ENCODE measurements around the gene HTT. TPM values are rescaled to one million over a fixed set of nuclear protein-coding genes. Genes with fewer than 3 reads are reported as not detected.

The HTT gene
- total and polyA plus RNA-seq, 2 donors: 12.8 to 17.9 TPM

DNA sequence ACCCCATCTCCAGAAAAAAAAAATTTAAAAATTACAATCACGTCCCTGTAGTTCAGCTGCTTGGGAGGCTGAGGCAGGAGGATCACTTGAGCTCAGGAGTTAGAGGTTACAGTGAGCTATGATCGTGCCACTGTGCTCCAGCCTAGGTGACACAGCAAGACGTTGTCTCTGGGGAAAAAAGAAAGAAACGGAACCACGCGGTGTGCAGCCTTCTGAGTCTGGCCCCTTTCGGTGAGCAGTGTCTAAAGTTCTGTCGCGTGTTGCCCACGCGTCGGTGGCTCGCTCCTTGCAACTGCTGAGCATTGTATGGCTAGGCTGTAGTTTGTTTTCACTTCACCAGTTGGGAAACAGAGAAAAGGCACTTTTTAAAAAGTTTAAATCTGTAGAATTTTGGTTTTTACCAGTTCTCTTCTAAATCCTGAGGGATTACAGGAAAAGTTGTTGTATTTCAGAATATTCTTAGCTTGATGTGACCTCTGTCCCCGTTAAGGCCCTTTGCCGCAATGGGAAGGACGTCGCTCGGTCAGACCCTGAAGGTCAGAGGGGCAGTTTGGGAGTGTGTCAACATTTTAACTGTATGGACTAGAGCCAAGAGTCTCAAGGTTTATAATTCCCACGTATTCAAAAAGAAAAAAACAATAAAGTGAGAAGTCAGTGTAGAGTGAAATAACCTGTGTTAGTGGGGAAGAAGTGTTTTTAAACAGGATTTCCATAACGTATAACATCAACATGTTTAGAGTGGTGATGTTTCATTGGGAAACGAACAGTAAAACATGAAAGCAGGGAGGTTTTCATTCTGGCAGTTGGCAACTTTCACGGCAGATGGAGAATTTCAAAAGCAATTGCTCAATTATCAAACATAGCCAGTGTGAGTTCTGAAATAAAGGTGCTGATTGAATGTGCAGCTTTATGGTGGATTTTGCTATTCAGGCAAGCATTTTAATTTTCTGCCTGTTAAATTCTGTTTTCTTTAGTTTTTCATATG lies 128.6 kb downstream of the HTT start:
- peak overlapping the region; percentile 58 to 94 for H3K27ac ChIP-seq (ENCODE audit: low read depth in 1 of 2, low read length in 1 of 2)
- no peak overlapping the region for H3K4me3 ChIP-seq (ENCODE audit: low read length in 2 of 2)
- DNase-seq (ENCODE audit: low read depth in 6 of 9, low spot score in 9 of 9): peak in 2 of 9 donors; percentile 10 to 32
- H3K4me1 ChIP-seq (ENCODE audit: control insufficient read depth in 2 of 2, insufficient read depth in 2 of 2, low read length in 2 of 2): peaks cover 20 to 27% of the 10 kb centered on the region in 2 donors
- peaks cover 31 to 44% of the 10 kb centered on the region in 2 donors for H3K36me3 ChIP-seq (ENCODE audit: control insufficient read depth in 2 of 2, insufficient read depth in 2 of 2, low read length in 1 of 2)
- no peaks in the 10 kb centered on the region for H3K27me3 ChIP-seq (ENCODE audit: control insufficient read depth in 2 of 2, insufficient read depth in 1 of 2, low read length in 1 of 2)
- no peaks in the 10 kb centered on the region for H3K9me3 ChIP-seq (ENCODE audit: control insufficient read depth in 2 of 2, insufficient read depth in 1 of 2, low read length in 1 of 2)
- WGBS: 78% methylated on average over 22 of the region's 22 CpGs

GRCh38 chr4:3203971-3204431 lies 129.5 kb downstream of the HTT start:
- H3K4me3 ChIP-seq (ENCODE audit: low read length in 2 of 2): no peak overlapping the region
- no peaks in the 10 kb centered on the region for H3K9me3 ChIP-seq (ENCODE audit: control insufficient read depth in 2 of 2, insufficient read depth in 1 of 2, low read length in 1 of 2)
- peaks cover 20 to 27% of the 10 kb centered on the region in 2 donors for H3K4me1 ChIP-seq (ENCODE audit: control insufficient read depth in 2 of 2, insufficient read depth in 2 of 2, low read length in 2 of 2)
- peaks cover 36 to 47% of the 10 kb centered on the region in 2 donors for H3K36me3 ChIP-seq (ENCODE audit: control insufficient read depth in 2 of 2, insufficient read depth in 2 of 2, low read length in 1 of 2)
- WGBS: 97% methylated on average over 8 of the region's 8 CpGs
- DNase-seq (ENCODE audit: low read depth in 6 of 9, low spot score in 9 of 9): no peak
- H3K27ac ChIP-seq (ENCODE audit: low read depth in 1 of 2, low read length in 1 of 2): no peak overlapping the region
- H3K27me3 ChIP-seq (ENCODE audit: control insufficient read depth in 2 of 2, insufficient read depth in 1 of 2, low read length in 1 of 2): no peaks in the 10 kb centered on the region

- Histone ChIP-seq H3K27me3 (ENCODE audit: control insufficient read depth in 2 of 2, insufficient read depth in 1 of 2, low read length in 1 of 2) (no peaks in the 10 kb centered on the region), H3K36me3 (ENCODE audit: control insufficient read depth in 2 of 2, insufficient read depth in 2 of 2, low read length in 1 of 2) (peaks cover 41 to 48% of the 10 kb centered on the region in 2 donors), H3K4me3 (ENCODE audit: low read length in 2 of 2) (no peak overlapping the region), H3K4me1 (ENCODE audit: control insufficient read depth in 2 of 2, insufficient read depth in 2 of 2, low read length in 2 of 2) (peaks cover 18 to 26% of the 10 kb centered on the region in 2 donors), H3K27ac (ENCODE audit: low read depth in 1 of 2, low read length in 1 of 2) (no peak overlapping the region), H3K9me3 (ENCODE audit: control insufficient read depth in 2 of 2, insufficient read depth in 1 of 2, low read length in 1 of 2) (no peaks in the 10 kb centered on the region)
- no peak for DNase-seq (ENCODE audit: low read depth in 6 of 9, low spot score in 9 of 9)
- 97% methylated on average over 11 of the region's 11 CpGs for WGBS
These were observed 131.5 kb downstream of the HTT start for GRCh38 chr4:3205995-3206394.

GRCh38 chr4:3206439-3207100 lies 132.1 kb downstream of the HTT start:
- H3K27ac ChIP-seq (ENCODE audit: low read depth in 1 of 2, low read length in 1 of 2): no peak overlapping the region

GRCh38 chr4:3207531-3208037 lies 133.1 kb downstream of the HTT start:
- no peaks in the 10 kb centered on the region for H3K9me3 ChIP-seq (ENCODE audit: control insufficient read depth in 2 of 2, insufficient read depth in 1 of 2, low read length in 1 of 2)
- peaks cover 4 to 10% of the 10 kb centered on the region in 2 donors for H3K4me1 ChIP-seq (ENCODE audit: control insufficient read depth in 2 of 2, insufficient read depth in 2 of 2, low read length in 2 of 2)
- H3K27ac ChIP-seq (ENCODE audit: low read depth in 1 of 2, low read length in 1 of 2): no peak overlapping the region
- no peak for DNase-seq (ENCODE audit: low read depth in 6 of 9, low spot score in 9 of 9)
- H3K36me3 ChIP-seq (ENCODE audit: control insufficient read depth in 2 of 2, insufficient read depth in 2 of 2, low read length in 1 of 2): peaks cover 46 to 55% of the 10 kb centered on the region in 2 donors
- no peak overlapping the region for H3K4me3 ChIP-seq (ENCODE audit: low read length in 2 of 2)
- WGBS: 99% methylated on average over 5 of the region's 5 CpGs
- H3K27me3 ChIP-seq (ENCODE audit: control insufficient read depth in 2 of 2, insufficient read depth in 1 of 2, low read length in 1 of 2): no peaks in the 10 kb centered on the region

More at GRCh38 chr4:3206439-3207100, 132.1 kb downstream of the HTT start:
- Histone ChIP-seq H3K36me3 (ENCODE audit: control insufficient read depth in 2 of 2, insufficient read depth in 2 of 2, low read length in 1 of 2) (peaks cover 38 to 45% of the 10 kb centered on the region in 2 donors), H3K9me3 (ENCODE audit: control insufficient read depth in 2 of 2, insufficient read depth in 1 of 2, low read length in 1 of 2) (no peaks in the 10 kb centered on the region), H3K27me3 (ENCODE audit: control insufficient read depth in 2 of 2, insufficient read depth in 1 of 2, low read length in 1 of 2) (no peaks in the 10 kb centered on the region), H3K4me1 (ENCODE audit: control insufficient read depth in 2 of 2, insufficient read depth in 2 of 2, low read length in 2 of 2) (peaks cover 14 to 20% of the 10 kb centered on the region in 2 donors), H3K4me3 (ENCODE audit: low read length in 2 of 2) (no peak overlapping the region)
- DNase-seq (ENCODE audit: low read depth in 6 of 9, low spot score in 9 of 9): no peak
- WGBS: 98% methylated on average over 18 of the region's 18 CpGs

DNA sequence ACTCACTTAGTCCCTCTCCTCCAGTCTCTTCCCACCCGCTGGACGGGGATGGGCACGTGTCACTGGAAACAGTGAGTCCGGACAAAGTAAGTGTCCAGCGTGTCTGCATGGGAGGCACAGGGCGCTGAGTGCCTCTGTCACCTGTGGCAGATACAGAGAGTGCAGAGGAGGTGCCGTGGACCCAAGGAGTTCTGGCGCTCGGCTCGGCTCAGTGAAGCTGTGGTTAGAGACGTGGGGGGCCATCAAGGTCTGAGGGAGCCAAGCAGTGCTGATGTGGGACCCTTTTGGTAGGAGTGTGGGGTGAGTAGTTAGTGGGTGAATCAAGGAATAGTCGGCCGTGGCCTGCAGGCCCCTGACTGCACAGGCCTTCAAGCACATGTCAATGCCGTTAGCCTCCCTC lies 134.3 kb downstream of the HTT start:
- H3K4me1 ChIP-seq (ENCODE audit: control insufficient read depth in 2 of 2, insufficient read depth in 2 of 2, low read length in 2 of 2): peaks cover 0 to 2% of the 10 kb centered on the region in 2 donors
- H3K36me3 ChIP-seq (ENCODE audit: control insufficient read depth in 2 of 2, insufficient read depth in 2 of 2, low read length in 1 of 2): peaks cover 58 to 67% of the 10 kb centered on the region in 2 donors
- H3K4me3 ChIP-seq (ENCODE audit: low read length in 2 of 2): no peak overlapping the region
- H3K27me3 ChIP-seq (ENCODE audit: control insufficient read depth in 2 of 2, insufficient read depth in 1 of 2, low read length in 1 of 2): no peaks in the 10 kb centered on the region
- H3K27ac ChIP-seq (ENCODE audit: low read depth in 1 of 2, low read length in 1 of 2): no peak overlapping the region
- 98% methylated on average over 14 of the region's 14 CpGs for WGBS
- H3K9me3 ChIP-seq (ENCODE audit: control insufficient read depth in 2 of 2, insufficient read depth in 1 of 2, low read length in 1 of 2): no peaks in the 10 kb centered on the region
- no peak for DNase-seq (ENCODE audit: low read depth in 6 of 9, low spot score in 9 of 9)

- H3K36me3 ChIP-seq (ENCODE audit: control insufficient read depth in 2 of 2, insufficient read depth in 2 of 2, low read length in 1 of 2): peaks cover 57 to 62% of the 10 kb centered on the region in 2 donors
- H3K9me3 ChIP-seq (ENCODE audit: control insufficient read depth in 2 of 2, insufficient read depth in 1 of 2, low read length in 1 of 2): no peaks in the 10 kb centered on the region
- no peak overlapping the region for H3K27ac ChIP-seq (ENCODE audit: low read depth in 1 of 2, low read length in 1 of 2)
- no peaks in the 10 kb centered on the region for H3K4me1 ChIP-seq (ENCODE audit: control insufficient read depth in 2 of 2, insufficient read depth in 2 of 2, low read length in 2 of 2)
- no peak for DNase-seq (ENCODE audit: low read depth in 6 of 9, low spot score in 9 of 9)
- H3K27me3 ChIP-seq (ENCODE audit: control insufficient read depth in 2 of 2, insufficient read depth in 1 of 2, low read length in 1 of 2): no peaks in the 10 kb centered on the region
- no peak overlapping the region for H3K4me3 ChIP-seq (ENCODE audit: low read length in 2 of 2)
- 98% methylated on average over 17 of the region's 17 CpGs for WGBS
These were observed 135.3 kb downstream of the HTT start for GRCh38 chr4:3209551-3210325.

DNA sequence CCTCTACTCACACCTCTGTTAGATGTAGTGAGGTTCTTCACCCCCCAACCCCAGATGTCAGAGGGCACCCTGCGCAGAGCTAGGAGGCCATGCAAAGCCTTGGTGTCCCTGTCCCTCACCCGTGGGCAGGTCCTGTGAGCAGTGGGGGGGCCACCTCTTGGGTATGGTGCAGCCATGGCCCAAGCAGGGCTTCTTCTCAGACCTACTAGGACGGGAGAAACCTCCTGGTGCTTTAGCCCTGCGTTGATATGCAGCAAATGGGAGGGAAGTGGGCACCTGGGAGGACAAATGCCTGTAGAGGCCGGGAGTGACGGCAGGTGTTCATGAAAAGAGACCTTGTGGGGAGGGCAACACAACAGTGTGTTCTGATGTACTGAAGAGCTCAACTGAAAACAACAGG lies 136.0 kb downstream of the HTT start:
- DNase-seq (ENCODE audit: low read depth in 6 of 9, low spot score in 9 of 9): no peak
- 99% methylated on average over 6 of the region's 6 CpGs for WGBS
- no peak overlapping the region for H3K27ac ChIP-seq (ENCODE audit: low read depth in 1 of 2, low read length in 1 of 2)
- H3K4me3 ChIP-seq (ENCODE audit: low read length in 2 of 2): no peak overlapping the region
- H3K27me3 ChIP-seq (ENCODE audit: control insufficient read depth in 2 of 2, insufficient read depth in 1 of 2, low read length in 1 of 2): no peaks in the 10 kb centered on the region
- no peaks in the 10 kb centered on the region for H3K9me3 ChIP-seq (ENCODE audit: control insufficient read depth in 2 of 2, insufficient read depth in 1 of 2, low read length in 1 of 2)
- H3K4me1 ChIP-seq (ENCODE audit: control insufficient read depth in 2 of 2, insufficient read depth in 2 of 2, low read length in 2 of 2): no peaks in the 10 kb centered on the region
- H3K36me3 ChIP-seq (ENCODE audit: control insufficient read depth in 2 of 2, insufficient read depth in 2 of 2, low read length in 1 of 2): peaks cover 63 to 68% of the 10 kb centered on the region in 2 donors

Measured in thymus (tissue), 11 donors.